CD14-positive monocyte (primary cell): Measurements from ENCODE around the gene KRT8. TPM values are rescaled to one million over a fixed set of nuclear protein-coding genes. Genes with fewer than 3 reads are reported as not detected.

Source experiments
- DNase-seq, 3 donors: peaks; one replicate each; pipeline ENCODE4 v3.0.0-alpha.2; 2011 to 2022
- H2AFZ ChIP-seq: 2 replicates; pipeline ENCODE4 v1.6.0; 2012; ENCODE audit warnings: mild to moderate bottlenecking, low read depth, low read length, inconsistent platforms; ENCODE audit not compliant: insufficient read depth, poor library complexity, severe bottlenecking
- H3K27ac ChIP-seq, 2 donors: 1 replicate in 1 of 2; 2 replicates in 1 of 2; pipeline ENCODE4 v1.5.1; 2012 to 2013; ENCODE audit warnings: low read length in 2 of 2, control low read depth in 1 of 2, inconsistent platforms in 1 of 2, low read depth in 1 of 2, mild to moderate bottlenecking in 1 of 2
- H3K27me3 ChIP-seq, 2 donors: one replicate each; pipeline versions ENCODE4 v1.6.0 to v1.6.1; 2011 to 2013; ENCODE audit warnings: low read length in 2 of 2; ENCODE audit not compliant: control insufficient read depth in 2 of 2, insufficient read depth in 2 of 2
- H3K36me3 ChIP-seq, 2 donors: replicated peaks in 1 of 2; 1 replicate in 1 of 2; 2 replicates in 1 of 2; pipeline versions ENCODE4 v1.5.1 to v1.6.1; 2012 to 2013; ENCODE audit warnings: low read length in 2 of 2, control low read depth in 1 of 2, inconsistent platforms in 1 of 2, mild to moderate bottlenecking in 1 of 2; ENCODE audit not compliant: insufficient read depth in 2 of 2, control insufficient read depth in 1 of 2
- H3K4me1 ChIP-seq, 2 donors: 1 replicate in 1 of 2; 2 replicates in 1 of 2; pipeline versions ENCODE4 v1.5.1 to v1.6.1; 2012 to 2013; ENCODE audit warnings: low read length in 2 of 2, control low read depth in 1 of 2, inconsistent platforms in 1 of 2, mild to moderate bottlenecking in 1 of 2, moderate library complexity in 1 of 2; ENCODE audit not compliant: insufficient read depth in 2 of 2, control insufficient read depth in 1 of 2
- H3K4me2 ChIP-seq: replicated peaks from 2 replicates; pipeline ENCODE3; 2012; ENCODE audit warnings: low read length, moderate library complexity, mild to moderate bottlenecking; ENCODE audit not compliant: poor library complexity, severe bottlenecking; ENCODE audit errors: extremely low read depth
- H3K4me3 ChIP-seq, 3 experiments: fragments of 200-600 bp in 1 of 3; sonication (generic) in 1 of 3; replicated peaks in 1 of 3; 1 replicate in 2 of 3; 2 replicates in 1 of 3; pipeline ENCODE4 v1.5.1; 2011 to 2013; ENCODE audit warnings: low read length in 3 of 3, mild to moderate bottlenecking in 3 of 3, control low read depth in 2 of 3, low read depth in 2 of 3, inconsistent platforms in 1 of 3, moderate library complexity in 1 of 3
- H3K79me2 ChIP-seq: 2 replicates; pipeline ENCODE4 v1.6.0; 2012; ENCODE audit warnings: mild to moderate bottlenecking, control low read depth, inconsistent platforms, low read length, moderate library complexity; ENCODE audit not compliant: insufficient read depth
- H3K9ac ChIP-seq: 2 replicates; pipeline ENCODE4 v1.6.0; 2017; ENCODE audit warnings: low read length, mild to moderate bottlenecking; ENCODE audit not compliant: insufficient read depth, poor library complexity, severe bottlenecking
- H3K9me3 ChIP-seq, 2 donors: replicated peaks in 1 of 2; 1 replicate in 1 of 2; 2 replicates in 1 of 2; pipeline versions ENCODE4 v1.5.1 to v1.6.1; 2012 to 2013; ENCODE audit warnings: low read length in 2 of 2, control low read depth in 1 of 2; ENCODE audit not compliant: control insufficient read depth in 1 of 2, insufficient read depth in 1 of 2
- H4K20me1 ChIP-seq: 2 replicates; pipeline ENCODE4 v1.6.0; 2012; ENCODE audit warnings: mild to moderate bottlenecking, low read length, control low read depth, moderate library complexity; ENCODE audit not compliant: insufficient read depth
- H3K27ac Mint-ChIP-seq, 7 donors: one replicate each; pipeline ENCODE4 v1.8.0; 2020; ENCODE audit warnings: mild to moderate bottlenecking in 7 of 7, mixed read lengths in 7 of 7, moderate library complexity in 6 of 7, inconsistent platforms in 2 of 7
- H3K27me3 Mint-ChIP-seq, 3 donors: one replicate each; pipeline ENCODE4 v1.8.0; 2021 to 2022; ENCODE audit warnings: low read depth in 3 of 3, mild to moderate bottlenecking in 3 of 3, mixed read lengths in 3 of 3, moderate library complexity in 3 of 3, inconsistent platforms in 1 of 3
- H3K36me3 Mint-ChIP-seq, 2 donors: one replicate each; pipeline ENCODE4 v1.8.0; 2020; ENCODE audit warnings: mixed read lengths in 2 of 2, inconsistent platforms in 1 of 2, mild to moderate bottlenecking in 1 of 2
- H3K4me1 Mint-ChIP-seq: one replicate; pipeline ENCODE4 v1.8.0; 2020; ENCODE audit warnings: mild to moderate bottlenecking, mixed read lengths
- H3K4me3 Mint-ChIP-seq, 2 donors: one replicate each; pipeline ENCODE4 v1.8.0; 2020; ENCODE audit warnings: mild to moderate bottlenecking in 2 of 2, mixed read lengths in 2 of 2, moderate library complexity in 1 of 2
- H3K9me3 Mint-ChIP-seq, 7 donors: one replicate each; pipeline ENCODE4 v1.8.0; 2020 to 2022; ENCODE audit warnings: mixed read lengths in 7 of 7, mild to moderate bottlenecking in 6 of 7, moderate library complexity in 6 of 7, inconsistent platforms in 2 of 7
- WGBS: methylation state at CpG from one replicate; pipeline ENCODE4 v1.1.5; 2013; ENCODE audit warnings: missing lambda C conversion rate; ENCODE audit not compliant: insufficient coverage; 5-methylcytosine and 5-hydroxymethylcytosine counted together
- intact Hi-C, 2 donors: fragments of 100-400 bp; cut with micrococcal nuclease; formaldehyde crosslinking; loops; one replicate each; pipeline versions ENCODE4 v1.15.0 to v1.15.1; 2023
- polyA plus RNA-seq, 3 donors: library from polyadenylated mRNA; depleted of rRNA in 1 of 3; unstranded in 2 of 3; stranded (reverse) in 1 of 3; fragments of 300-500 nt in 2 of 3; fragments of >200 nt in 1 of 3; fragmentation: Illumina TruSeq in 2 of 3; gene quantifications; 1 replicate in 2 of 3; 2 replicates in 1 of 3; pipeline ENCODE4 v1.2.3, GENCODE V29; 2012 to 2021
- TF ChIP-seq, protein P1 (sequence below): fragments of 200-600 bp; IDR thresholded peaks from one replicate; pipeline ENCODE4 v1.8.0; 2022; ENCODE audit warnings: antibody characterized with exemption, mild to moderate bottlenecking

KRT8 gene
- polyA plus RNA-seq, 3 donors: 0.16 to 0.39 TPM; not detected in 1

DNA sequence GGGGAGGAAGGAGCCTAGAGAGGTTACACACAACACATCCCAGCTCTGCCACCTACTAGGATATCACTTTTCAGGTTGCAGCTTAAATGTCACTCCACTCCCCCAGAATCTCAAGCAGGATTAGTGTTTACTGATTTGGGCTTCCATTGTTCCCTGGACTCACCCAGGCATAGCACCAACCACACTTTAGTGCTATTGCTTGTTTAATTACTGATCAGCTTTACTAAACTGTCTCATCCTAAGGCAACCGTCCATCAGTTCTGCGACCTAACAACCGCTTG is 38.0 kb upstream of the KRT8 start:
- Mint-ChIP-seq H3K9me3 (peaks cover 0 to 9% (median 0%) of the 10 kb centered on the region in 7 donors), H3K36me3 (no peaks in the 10 kb centered on the region), H3K27me3 (peaks cover 8 to 13% (median 11%) of the 10 kb centered on the region in 3 donors), H3K4me1 (no peaks in the 10 kb centered on the region), H3K4me3 (no peak overlapping the region), H3K27ac (no peak overlapping the region)
- H3K27me3 ChIP-seq: peaks cover 2% of the 10 kb centered on the region in 2 donors
- no peak overlapping the region for H3K4me2 ChIP-seq
- TF ChIP-seq, protein P1, sequence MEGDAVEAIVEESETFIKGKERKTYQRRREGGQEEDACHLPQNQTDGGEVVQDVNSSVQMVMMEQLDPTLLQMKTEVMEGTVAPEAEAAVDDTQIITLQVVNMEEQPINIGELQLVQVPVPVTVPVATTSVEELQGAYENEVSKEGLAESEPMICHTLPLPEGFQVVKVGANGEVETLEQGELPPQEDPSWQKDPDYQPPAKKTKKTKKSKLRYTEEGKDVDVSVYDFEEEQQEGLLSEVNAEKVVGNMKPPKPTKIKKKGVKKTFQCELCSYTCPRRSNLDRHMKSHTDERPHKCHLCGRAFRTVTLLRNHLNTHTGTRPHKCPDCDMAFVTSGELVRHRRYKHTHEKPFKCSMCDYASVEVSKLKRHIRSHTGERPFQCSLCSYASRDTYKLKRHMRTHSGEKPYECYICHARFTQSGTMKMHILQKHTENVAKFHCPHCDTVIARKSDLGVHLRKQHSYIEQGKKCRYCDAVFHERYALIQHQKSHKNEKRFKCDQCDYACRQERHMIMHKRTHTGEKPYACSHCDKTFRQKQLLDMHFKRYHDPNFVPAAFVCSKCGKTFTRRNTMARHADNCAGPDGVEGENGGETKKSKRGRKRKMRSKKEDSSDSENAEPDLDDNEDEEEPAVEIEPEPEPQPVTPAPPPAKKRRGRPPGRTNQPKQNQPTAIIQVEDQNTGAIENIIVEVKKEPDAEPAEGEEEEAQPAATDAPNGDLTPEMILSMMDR: no peak
- no peak for DNase-seq
- H3K36me3 ChIP-seq: no peaks in the 10 kb centered on the region
- no peaks in the 10 kb centered on the region for H3K79me2 ChIP-seq
- 95% methylated on average over 3 of the region's 3 CpGs for WGBS
- H3K27ac ChIP-seq: no peak overlapping the region
- H3K9me3 ChIP-seq: no peaks in the 10 kb centered on the region
- H4K20me1 ChIP-seq: no peaks in the 10 kb centered on the region
- intact Hi-C loops: no loop called here
- no peaks in the 10 kb centered on the region for H3K4me1 ChIP-seq
- no peak overlapping the region for H3K9ac ChIP-seq
- H2AFZ ChIP-seq: no peak overlapping the region
- no peak overlapping the region for H3K4me3 ChIP-seq

DNA sequence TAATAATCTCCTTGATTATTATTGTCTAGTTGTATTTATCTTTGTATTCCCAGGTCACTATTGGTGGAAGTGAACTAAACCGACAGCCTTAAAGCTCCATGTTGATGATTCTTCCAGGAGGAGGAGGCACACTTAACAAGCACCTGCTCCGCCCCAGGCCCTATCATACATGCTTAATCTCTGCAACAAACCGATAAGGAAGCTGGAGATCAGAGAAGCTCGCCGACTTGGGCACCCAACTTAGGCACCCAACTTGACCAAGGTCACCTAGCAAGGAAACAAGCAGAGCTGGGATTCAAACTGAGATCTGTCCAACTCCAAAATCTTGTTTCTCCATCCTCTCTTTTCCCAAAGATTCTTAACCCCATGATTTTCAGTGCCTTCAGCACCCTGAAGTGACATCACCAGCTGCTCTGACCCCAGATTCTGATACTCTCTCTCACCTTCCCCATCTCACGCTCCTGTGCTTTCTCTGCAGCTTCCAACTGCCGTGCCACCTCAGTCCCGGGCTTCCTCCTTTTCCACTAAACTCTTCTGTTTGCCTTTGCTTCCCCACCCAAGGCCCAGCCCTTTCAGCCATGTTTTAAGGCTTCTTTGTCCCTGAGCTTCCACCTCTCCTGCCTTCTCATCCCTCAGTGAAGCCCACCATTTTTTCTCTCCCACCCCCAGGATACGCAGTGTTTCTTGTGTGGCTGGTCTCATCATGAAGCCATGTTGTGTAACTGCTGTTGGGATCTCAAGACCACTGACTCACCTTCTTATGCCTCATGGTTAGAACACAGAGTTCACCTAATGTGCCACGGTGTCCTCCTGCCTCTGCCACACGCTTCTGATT is 37.4 kb upstream of the KRT8 start:
- H3K27ac Mint-ChIP-seq: no peak overlapping the region

More for the DNA sequence above, 37.4 kb upstream of the KRT8 start:
- Mint-ChIP-seq H3K27me3 (peaks cover 3 to 8% (median 6%) of the 10 kb centered on the region in 3 donors), H3K4me1 (no peaks in the 10 kb centered on the region), H3K36me3 (no peaks in the 10 kb centered on the region), H3K9me3 (peaks cover 0 to 9% (median 0%) of the 10 kb centered on the region in 7 donors), H3K4me3 (no peak overlapping the region)
- H3K9me3 ChIP-seq: no peaks in the 10 kb centered on the region
- H3K27me3 ChIP-seq: no peaks in the 10 kb centered on the region
- no peak overlapping the region for H3K4me3 ChIP-seq
- no peaks in the 10 kb centered on the region for H3K79me2 ChIP-seq
- H3K9ac ChIP-seq: no peak overlapping the region
- TF ChIP-seq, protein P1: no peak
- no peaks in the 10 kb centered on the region for H3K4me1 ChIP-seq
- H2AFZ ChIP-seq: no peak overlapping the region
- no peak overlapping the region for H3K4me2 ChIP-seq
- H3K36me3 ChIP-seq: no peaks in the 10 kb centered on the region
- DNase-seq: no peak
- intact Hi-C loops: no loop called here
- no peaks in the 10 kb centered on the region for H4K20me1 ChIP-seq
- WGBS: 96% methylated on average over 5 of the region's 11 CpGs
- H3K27ac ChIP-seq: no peak overlapping the region
